ENCODE results near the gene LRP11. TPM values are rescaled to one million over a fixed set of nuclear protein-coding genes. Genes with fewer than 3 reads are reported as not detected.
"Not testable (repeated sequence)": the region's sequence is repeated elsewhere in the genome, so short reads cannot be mapped to it uniquely, and the experiment has no call there.

LRP11 gene
- total RNA-seq, result 34.0 TPM

- intact Hi-C loops (cut with DNase I), result no loop called here
- ATAC-seq, result peak; percentile 96
- DNase-seq (ENCODE audit: low spot score), result peak; percentile 87
Observed at GRCh38 chr6:149863698-149864577, at the start of gene LRP11. Gene LRP11, minus strand, starts transcription at chr6:149864359. Its CDS starts 339 bp downstream, at chr6:149864020.

GRCh38 chr6:149913540-149914240, 49.5 kb upstream of the LRP11 start:
- intact Hi-C loops (cut with DNase I), result no loop called here
- peak; percentile 35 for DNase-seq (ENCODE audit: low spot score)
- no peak for ATAC-seq

- no peak for DNase-seq (ENCODE audit: low spot score)
- no peak for ATAC-seq
- intact Hi-C loops (cut with DNase I), result no loop called here
Observed at GRCh38 chr6:149913085-149913484, 48.9 kb upstream of the LRP11 start.

GRCh38 chr6:149912680-149913079, 48.5 kb upstream of the LRP11 start:
- DNase-seq (ENCODE audit: low spot score); intact Hi-C loops (cut with DNase I); ATAC-seq: not testable (repeated sequence)

GRCh38 chr6:149910721-149911151, 46.6 kb upstream of the LRP11 start:
- no peak for ATAC-seq
- intact Hi-C loops (cut with DNase I), result no loop called here
- DNase-seq (ENCODE audit: low spot score), result no peak

GRCh38 chr6:149909701-149910470, 45.7 kb upstream of the LRP11 start:
- intact Hi-C loops (cut with DNase I), result no loop called here

GRCh38 chr6:149908480-149908879, 44.3 kb upstream of the LRP11 start:
- intact Hi-C loops (cut with DNase I); ATAC-seq: not testable (repeated sequence)
- DNase-seq (ENCODE audit: low spot score), result peak; percentile 39

More at GRCh38 chr6:149909701-149910470, 45.7 kb upstream of the LRP11 start:
- DNase-seq (ENCODE audit: low spot score), result peak; percentile 27
- ATAC-seq, result no peak

GRCh38 chr6:149907317-149907716, 43.2 kb upstream of the LRP11 start:
- DNase-seq (ENCODE audit: low spot score) (no peak), ATAC-seq (no peak)
- intact Hi-C loops (cut with DNase I), result no loop called here

- intact Hi-C loops (cut with DNase I), result no loop called here
- ATAC-seq, result no peak
- DNase-seq (ENCODE audit: low spot score), result no peak
Observed at GRCh38 chr6:149906405-149906804, 42.2 kb upstream of the LRP11 start.

- DNase-seq (ENCODE audit: low spot score), result peak; percentile 54
- intact Hi-C loops (cut with DNase I), result no loop called here
- no peak for ATAC-seq
Observed at GRCh38 chr6:149905911-149906371, 41.8 kb upstream of the LRP11 start.

- ATAC-seq (peak; percentile 42), DNase-seq (ENCODE audit: low spot score) (peak; percentile 42)
- intact Hi-C loops (cut with DNase I), result no loop called here
Observed at GRCh38 chr6:149905371-149905910, 41.3 kb upstream of the LRP11 start.

- intact Hi-C loops (cut with DNase I), result no loop called here
- peak; percentile 34 for DNase-seq (ENCODE audit: low spot score)
- ATAC-seq, result peak; percentile 28
Observed at GRCh38 chr6:149904661-149905370, 40.7 kb upstream of the LRP11 start.

GRCh38 chr6:149903938-149904611, 39.9 kb upstream of the LRP11 start:
- no peak for ATAC-seq
- intact Hi-C loops (cut with DNase I), result no loop called here
- no peak for DNase-seq (ENCODE audit: low spot score)

- ATAC-seq (no peak), DNase-seq (ENCODE audit: low spot score) (no peak)
- intact Hi-C loops (cut with DNase I), result no loop called here
Observed at GRCh38 chr6:149901444-149902140, 37.4 kb upstream of the LRP11 start.

- intact Hi-C loops (cut with DNase I), result no loop called here
- ATAC-seq (no peak), DNase-seq (ENCODE audit: low spot score) (peak; percentile 48)
Observed at GRCh38 chr6:149900620-149901443, 36.7 kb upstream of the LRP11 start.

- DNase-seq (ENCODE audit: low spot score) (peak; percentile 39), ATAC-seq (no peak)
- intact Hi-C loops (cut with DNase I), result no loop called here
Observed at GRCh38 chr6:149899926-149900619, 35.9 kb upstream of the LRP11 start.
